NCI-H526 (cell line): ENCODE measurements around the gene PROSER2.

ENCODE experiments used
- DNase-seq, 2 experiments: peaks; one replicate each; lab custom pipeline; 2025; lab: John Stamatoyannopoulos, UW

The PROSER2 gene

DNA sequence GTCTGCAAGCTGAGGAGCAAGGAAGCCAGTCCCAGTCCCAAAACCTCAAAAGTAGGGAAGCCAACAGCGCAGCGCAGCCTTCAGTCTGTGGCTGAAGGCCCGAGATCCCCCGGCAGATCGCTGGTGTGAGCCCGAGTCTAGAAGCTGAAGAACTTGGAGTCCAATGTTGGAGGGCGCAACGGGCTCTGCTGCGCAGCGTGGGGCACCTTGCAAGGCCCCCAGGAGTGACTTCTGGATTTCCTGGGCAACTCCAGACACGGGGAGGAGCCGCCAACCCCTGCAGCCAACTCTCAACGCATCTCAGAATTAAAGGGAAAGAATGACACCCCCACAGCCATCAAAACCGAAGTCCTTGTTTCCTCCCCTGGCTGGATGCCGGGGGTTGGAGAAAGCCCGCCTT lies 18.8 kb upstream of the PROSER2 start:
- DNase-seq, result no peak

DNA sequence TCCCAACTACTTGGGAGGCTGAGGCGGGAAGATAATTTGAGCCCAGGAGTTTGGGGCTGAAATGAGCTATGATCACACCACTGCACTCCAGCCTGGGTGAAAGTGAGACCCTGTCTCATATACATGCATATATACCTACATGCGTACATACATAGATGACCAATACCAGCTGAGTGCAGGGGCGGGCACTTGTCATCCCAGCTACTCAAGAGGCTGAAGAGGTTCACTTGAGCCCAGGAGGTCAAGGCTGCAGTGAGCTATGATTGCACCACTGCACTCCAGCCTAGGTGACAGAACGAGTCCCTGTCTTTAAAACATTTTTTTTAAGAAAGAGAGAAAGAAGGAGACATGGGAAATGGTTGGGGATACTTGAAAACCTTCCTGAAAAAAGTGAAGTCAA lies 17.4 kb upstream of the PROSER2 start:
- no peak for DNase-seq

DNA sequence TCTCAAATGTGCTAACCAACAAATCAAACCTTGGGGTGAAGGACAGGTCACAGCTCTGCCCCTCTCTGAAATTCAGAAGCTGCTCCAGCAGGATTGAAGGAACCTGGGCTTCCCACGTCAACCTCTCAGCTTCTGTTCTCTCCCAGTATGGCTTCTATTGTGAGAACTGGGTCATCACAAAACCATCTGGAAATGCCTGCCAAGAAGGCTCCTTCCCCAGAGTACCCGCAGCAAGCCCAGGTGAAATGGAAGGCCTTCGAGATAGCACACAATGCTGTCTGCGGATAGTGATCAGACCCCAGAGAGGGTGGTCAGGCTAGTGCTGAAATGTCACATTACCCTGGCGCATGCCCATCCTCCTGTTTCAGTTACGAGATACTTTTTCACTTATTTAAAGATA lies 16.4 kb upstream of the PROSER2 start:
- DNase-seq, result no peak

DNA sequence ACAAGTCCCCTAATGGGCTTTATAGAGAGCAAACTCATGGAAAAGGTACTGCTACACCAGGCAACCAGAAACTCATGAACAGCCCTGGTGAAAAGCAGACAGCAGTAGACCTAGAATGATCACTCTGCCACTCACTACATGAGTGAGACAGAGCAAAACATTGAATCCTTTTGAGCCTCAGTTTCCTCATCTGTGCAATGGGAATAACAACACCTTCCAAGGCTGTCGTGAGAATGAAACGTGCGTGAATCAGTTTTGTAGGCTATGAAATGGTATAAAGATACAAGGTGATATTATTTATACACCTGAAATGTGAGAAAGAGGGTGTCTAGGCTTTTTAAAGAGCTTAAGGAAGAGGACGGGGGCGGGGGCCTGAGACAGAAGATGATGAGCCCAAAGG lies 14.3 kb upstream of the PROSER2 start:
- no peak for DNase-seq

DNA sequence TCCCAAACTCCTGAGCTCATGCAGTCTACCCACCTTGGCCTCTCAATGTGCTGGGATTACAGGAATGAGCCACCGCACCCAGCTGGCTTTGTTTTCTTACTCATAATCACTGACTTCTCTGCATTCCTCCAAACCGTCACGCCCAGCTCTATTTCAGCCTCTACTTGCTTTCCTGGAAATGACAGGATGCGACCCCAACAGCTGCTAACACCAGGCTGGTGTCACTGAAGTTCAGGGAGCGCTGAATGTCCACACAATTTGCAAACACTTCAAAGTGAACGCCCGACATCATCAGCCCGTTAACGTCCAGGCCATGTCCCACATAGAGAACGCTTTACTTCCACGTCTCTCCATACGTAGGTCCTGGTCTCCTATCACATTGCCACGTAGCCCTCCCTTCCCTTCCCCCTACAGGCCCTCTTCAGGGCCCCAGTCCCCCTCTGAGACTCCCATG lies 12.8 kb upstream of the PROSER2 start:
- DNase-seq, result no peak

DNA sequence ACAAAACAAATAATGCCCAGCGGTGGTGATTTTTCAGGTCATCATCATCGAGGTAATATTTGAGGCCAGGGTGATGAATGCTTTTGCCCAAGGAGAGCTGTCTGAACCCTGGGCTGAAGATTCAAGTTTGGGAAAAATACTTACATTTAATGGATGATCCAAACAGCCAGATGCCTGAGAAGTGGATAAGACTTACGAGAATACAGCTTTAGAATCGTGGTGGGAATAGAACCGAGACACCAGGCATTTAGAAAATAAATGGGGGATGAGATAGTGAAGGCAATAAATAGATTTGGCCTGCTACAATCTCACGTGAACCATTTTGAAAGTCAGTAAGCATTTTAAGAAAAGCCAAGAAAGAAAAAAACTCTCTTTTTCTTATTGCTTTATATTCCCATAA lies 12.2 kb upstream of the PROSER2 start:
- no peak for DNase-seq

DNA sequence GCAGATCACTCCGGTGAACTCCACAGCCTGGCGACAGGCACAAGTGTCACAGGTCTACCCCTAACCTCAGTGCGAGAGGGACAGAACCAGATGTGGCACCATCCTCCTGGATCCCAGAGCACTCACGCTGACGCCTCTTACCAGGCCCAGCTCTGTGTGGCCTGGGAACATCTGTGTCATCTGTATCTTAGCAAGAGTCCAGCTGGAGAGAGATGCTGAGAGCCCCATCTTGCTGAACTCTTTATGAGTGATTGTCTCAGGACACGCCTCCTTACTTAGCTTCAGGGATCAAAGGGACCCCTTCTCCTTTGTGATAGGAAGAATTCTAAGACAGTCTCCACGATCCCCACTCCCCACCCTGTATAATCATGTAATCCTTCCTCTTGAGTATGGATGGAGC lies 10.0 kb upstream of the PROSER2 start:
- no peak for DNase-seq

DNA sequence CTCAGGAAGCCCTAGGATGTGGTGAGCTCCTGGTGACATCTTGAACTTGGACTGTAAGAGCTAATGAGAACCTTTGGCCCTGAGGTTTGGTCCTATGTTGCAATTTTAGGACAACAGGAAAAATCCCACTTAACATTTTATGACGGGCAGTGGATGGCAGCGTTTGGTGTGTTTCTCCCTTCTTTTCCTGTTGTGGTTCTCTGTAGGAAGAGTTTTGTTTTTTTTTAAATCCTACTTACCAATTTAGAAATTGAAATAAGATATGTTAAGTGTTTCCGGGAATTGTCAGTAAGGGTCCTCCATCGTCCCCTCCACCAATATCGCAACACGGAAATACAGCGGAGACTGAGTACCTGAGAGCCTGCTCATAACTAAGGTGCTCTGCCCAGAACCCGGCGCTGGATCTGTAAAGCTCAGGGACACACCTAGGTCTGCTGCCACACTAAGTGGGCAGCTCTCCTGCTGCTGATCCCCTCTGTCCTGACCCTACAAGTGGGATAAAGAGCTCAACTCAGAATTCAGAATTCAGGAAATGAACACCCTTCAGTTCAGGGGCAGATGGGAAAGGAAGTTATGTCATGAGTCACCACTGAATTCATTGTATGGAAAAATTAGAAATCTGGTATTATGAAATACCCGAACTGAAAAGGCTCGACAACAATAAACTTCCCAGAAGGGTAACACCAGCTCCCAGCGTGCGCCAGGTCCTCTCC lies 9.1 kb upstream of the PROSER2 start:
- DNase-seq, result no peak

DNA sequence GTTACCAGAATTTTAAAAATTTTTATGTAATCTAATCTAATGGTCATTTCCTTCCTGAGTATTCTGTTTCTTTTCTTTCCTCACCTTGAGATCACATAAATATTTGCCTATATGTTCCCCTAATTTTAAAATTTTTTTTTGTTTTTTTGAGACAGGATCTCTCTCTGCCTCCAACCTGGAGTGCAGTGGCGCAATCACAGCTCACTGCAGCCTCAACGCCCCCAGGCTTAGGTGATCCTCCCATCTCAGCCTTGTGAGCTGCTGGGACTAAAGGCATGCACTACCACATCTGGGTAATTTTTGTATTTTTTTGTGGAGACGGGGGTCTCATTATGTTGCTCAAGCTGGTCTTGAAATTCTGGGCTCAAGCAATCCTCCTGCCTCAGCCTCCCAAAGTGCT lies 4.1 kb upstream of the PROSER2 start:
- DNase-seq, result no peak

DNA sequence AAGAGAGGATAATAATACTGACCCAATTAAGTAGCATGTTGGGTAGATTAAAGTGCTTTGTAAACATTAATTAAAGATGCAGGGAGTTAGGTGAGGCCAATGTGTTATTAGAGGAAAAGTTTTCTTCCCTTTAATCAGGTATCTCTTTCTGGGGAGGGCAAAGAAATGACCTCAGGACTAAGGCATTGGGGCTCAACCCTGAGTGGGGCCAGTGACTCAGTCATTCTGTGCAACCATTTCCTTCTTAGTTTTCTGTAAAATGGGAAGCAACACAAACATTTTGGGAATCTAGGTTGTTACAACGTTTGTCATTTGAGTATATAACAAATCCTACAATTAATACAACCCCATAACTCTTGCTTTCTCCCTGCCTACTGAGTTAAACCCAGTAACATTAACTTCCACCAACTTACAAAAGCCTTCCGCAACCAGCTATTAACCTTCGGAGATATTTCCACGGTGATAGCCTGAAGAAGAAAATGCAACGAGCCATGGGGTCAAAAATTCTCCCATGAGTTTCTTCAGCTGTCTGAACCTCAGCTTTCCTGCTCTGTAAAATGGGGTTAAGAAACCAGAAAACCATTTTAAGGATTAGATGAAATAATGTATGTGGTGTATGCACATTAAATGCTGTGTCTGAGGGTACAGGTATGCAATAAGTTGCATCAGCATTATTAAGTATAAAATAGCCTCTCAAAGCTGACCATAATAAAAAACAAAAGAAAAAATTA lies 965 bp upstream of the PROSER2 start:
- no peak for DNase-seq

DNA sequence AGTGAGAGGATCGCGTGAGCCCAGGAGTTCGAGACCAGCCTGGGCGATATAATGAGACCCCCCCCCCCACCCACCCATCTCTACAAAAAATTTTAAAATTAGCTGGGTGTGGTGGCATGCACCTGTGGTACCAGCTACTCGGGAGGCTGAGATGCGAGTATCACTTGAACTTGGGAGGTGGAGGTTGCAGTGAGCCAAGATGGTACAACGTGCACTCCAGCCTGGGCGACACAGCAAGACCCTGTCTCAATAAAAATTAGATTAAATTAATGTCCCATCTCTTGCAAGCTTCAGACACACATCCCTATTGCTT lies 391 bp upstream of the PROSER2 start:
- DNase-seq, result no peak

DNA sequence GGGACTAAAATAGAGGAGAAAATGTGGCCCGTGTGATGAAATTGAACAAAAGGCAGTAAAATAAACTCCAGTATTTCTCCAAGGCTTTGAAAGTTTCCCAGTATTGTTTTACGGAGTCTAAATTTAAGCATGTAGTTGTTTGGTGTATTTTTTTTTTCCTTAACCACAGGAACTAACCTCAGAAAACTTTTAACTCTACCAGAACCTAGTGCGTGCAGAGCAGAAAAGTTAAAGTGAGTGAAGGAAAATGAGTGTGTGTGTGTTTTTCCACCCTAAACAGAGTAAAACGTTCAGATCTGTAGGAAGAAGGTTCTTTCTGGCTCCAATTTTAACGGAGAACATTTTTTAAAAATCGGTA lies 812 bp downstream of the PROSER2 start:
- DNase-seq, result no peak

DNA sequence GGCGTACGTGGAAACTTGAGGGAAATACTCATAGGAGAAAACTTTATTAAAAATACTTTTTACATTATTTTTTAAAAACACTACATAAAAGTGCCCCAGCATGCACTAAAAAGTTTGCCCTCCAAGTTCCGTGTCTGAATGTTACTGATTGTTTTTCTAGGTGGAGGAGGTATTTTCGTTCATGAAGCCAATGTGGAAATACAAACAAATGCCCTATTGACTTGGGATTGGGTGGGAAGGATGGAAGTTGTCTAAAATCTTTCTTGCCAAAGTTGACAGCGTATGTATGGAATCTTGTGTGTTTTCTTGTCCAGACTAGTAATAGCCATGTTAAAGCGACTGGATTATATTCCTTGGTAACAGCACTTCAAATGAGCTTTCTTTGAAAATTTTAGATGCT lies 1.2 kb downstream of the PROSER2 start:
- no peak for DNase-seq

DNA sequence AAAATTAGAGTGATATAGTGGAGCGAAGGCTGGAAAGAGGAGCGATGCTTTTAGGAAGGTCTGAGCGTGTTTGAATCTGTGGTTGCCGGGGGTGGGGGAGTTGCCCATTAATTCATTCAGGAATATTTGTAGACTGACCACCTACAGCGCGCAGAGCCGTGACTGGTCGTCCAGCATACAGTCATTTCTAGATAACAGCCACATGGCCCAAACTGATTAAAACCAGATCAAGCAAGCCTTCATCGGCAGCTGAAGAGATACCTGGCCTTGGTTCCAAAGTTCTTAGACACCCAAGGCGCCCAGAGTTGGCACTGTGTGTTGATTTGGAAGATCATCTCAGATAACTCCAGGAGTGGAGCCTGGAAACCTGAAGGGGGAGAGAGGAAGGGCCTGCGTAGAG lies 1.7 kb downstream of the PROSER2 start:
- DNase-seq, result no peak

DNA sequence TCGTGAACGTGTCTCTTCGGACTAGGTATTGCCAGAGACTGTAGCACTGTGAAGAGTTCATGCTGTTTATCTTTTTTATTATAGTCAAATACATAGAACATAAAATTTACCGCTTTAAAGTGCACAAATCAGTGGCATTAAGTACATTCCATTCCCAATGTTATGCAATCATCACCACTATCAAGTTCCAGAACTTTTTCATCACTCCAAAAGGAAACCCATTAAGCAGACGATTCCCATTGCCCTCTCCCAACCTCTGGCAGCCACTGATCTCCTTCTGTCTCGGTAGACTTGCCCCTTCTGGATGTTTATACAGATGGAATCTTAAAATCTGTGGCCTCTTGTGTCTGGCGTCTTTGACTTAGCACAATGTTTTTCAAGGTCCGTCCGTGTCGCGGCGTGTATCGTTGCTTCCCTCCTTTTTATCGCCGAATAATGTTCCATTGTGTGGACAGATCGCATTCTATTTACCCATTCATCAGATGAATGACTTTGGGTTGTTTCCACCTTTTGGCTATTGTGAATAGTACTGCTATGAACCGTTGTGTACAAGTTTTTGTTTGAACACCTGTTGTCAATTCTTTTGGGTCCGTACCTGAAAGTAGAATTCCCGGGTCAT lies 2.7 kb downstream of the PROSER2 start:
- no peak for DNase-seq

DNA sequence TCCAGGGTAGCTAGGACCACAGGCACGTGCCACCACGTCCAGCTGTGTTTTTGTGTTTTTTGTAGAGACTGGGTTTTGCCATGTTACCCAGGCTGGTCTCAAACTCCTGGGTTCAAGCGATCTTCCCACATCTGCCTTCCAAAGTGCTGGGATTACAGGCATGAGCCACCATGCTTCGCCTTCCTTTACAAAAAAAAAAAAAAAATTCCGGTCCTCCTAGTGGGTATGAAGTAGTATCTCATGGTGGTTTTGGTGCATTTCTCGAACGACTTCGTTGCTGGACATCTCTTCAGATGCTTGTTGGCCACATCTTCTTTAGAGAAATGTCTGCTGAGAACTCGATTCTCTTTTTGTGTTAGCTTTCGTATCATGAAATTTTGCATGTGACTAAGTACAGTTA lies 3.9 kb downstream of the PROSER2 start:
- no peak for DNase-seq

DNA sequence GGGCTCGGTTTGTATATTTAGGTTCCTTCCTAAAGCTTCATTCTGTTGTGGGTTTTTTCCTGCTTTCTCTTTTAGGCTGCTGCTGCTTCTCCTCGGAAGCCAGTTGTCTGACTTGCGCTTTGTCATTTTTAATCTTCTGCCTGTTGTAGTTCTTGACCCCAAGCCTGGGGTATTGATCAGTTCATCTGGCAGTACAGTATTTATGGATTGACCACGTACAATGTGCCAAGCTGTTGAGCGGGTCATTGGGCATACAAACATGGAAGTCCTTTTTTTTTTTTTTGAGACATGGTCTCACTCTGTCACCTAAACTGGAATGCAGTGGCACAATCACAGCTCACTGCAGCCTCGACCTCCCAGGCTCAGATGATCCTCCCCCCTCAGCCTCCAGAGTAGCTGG lies 4.3 kb downstream of the PROSER2 start:
- DNase-seq, result no peak

DNA sequence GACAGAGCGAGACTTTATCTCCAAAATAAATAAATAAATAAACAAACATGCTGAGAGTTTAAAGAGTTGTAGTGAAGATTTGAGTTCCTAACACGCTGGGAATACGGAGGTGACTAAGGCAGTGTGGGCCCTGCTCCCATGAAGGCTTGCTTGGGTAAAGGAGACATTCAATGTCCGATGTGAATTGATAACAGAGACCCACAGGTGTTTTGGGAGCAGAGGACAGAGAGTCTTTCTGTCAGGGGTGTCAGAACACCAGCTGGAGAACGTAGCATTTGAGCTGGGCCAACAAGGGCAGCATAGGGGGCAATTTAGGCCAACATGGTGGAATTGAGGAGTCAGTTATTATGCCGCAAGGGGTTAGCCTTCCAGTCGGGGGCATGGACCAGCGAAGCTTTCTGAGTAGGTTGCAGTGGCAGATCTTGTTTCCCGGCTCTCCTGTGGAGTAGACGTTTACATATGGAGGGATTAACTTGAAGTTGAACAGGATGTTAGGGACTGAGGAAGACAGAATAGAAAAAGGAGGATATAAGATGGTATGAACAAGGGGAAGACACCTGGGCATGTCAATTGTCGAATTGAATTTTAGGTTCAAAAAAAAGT lies 5.6 kb downstream of the PROSER2 start:
- no peak for DNase-seq

DNA sequence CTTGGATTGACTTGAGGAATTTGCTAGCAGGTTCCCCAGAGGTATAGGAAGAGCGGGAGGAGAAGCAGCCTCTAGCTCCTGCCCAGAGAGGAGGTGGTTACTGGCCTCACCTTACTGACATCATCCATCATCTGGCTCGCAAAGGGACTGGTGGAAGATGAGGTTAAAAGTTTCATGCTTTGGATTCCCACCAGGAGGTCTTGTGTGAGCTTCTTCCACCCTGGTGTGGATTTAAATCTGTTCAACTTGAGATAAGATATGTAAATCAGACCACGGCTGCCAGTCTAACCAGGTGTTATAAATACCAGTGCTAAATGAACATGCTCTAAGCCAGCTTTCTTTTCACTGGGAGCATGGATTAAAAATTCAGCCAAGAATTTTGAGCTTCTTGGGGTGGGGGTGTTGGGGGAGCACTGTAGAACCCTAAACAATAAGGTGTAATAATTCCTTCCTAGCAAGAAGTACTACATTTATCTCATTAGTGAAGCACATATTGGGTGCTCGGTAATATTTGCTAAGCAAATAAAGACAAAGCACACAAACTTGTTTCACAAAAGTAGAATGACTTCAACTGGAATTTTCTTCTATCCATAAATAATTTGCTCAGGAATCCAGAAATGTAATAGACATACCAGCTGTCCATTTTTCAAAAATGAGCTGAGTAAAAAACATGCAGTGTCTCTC lies 7.8 kb downstream of the PROSER2 start:
- DNase-seq, result peak in 1 of 2 experiments; percentile 47

DNA sequence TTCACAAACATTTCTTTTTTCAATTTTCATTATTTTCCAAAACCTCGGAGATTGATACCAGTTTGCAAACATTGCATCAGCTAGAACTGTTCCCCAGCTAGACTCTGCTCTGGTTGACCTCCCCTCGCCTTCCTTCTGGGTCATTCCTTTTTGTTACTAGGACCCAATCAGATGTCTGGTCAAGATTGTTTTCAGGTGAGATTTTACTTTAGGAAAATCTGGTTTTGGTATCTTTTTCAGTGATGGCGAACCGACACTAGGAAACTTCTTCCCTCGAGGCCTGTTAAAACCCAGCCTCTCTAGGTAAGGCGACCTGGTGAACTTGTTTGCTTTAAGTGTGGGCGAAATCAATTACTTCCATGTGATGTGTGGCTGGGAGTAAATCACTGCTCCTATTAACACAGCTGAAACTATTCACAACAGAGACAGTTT lies 8.4 kb downstream of the PROSER2 start:
- DNase-seq, result no peak

DNA sequence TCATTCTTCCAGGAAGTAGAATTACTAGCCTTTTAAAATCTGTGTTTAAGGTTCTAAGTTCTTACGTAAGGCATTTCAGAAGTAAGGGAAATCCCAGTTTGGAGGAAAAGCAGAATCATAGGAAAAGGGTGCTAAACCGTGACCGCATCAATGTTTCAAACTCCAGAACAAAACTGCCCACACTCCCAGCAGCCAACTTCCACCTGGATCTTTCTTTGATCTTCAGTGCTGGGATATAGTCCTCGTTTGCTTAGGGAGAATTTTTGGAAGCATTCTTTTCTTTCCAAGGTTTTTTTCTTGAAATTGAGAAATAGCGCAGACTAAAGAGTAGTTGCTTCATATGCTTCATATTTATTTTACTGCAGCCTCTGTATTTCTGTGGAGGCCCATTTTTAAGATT lies 8.9 kb downstream of the PROSER2 start:
- no peak for DNase-seq

DNA sequence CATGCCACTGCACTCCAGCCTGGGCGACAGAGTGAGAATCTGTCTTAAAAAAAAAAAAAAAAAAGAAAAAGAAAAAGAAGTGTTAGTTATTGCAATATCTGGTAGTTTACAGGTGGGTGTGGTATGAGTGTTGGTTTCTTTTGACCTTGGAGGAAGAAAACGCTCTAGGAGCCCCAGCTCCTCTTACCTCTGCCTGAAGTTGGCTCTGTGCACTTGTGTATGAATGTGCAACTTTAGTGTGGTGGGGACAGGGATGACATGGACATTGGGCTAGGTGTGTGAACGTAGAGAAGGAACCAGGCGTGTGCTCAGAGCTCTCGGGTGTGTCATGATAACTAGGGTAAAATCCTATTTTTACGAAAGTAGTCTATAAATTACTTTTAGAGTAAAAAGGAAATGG lies 11.9 kb downstream of the PROSER2 start:
- no peak for DNase-seq

DNA sequence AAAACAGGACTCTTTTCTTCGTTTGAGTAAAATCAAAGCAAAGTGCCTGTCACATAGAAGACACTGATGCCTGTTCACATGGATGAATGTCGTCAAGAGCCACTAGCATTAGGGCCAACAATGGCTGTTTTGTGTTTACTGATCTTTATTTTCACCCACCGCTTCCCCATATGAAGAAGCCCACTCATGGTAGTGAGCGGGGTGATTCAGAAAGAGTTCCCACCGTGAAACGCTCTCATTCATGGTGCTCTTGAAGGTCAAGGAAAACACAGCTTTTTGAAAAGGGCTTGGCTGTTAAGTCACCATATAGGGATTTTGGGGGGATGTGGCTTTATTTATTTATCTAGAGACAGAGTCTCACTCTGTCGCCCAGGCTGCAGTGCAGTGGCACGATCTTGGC lies 12.5 kb downstream of the PROSER2 start:
- DNase-seq, result no peak
